H9 (cell line): ENCODE measurements around the gene ARMH1. TPM values are rescaled to one million over a fixed set of nuclear protein-coding genes. Genes with fewer than 3 reads are reported as not detected.
A peak's percentile ranks its signal among the peaks of the same experiment; 100 is the strongest.

ENCODE experiments used
- DNase-seq: peaks from one replicate; pipeline ENCODE4 v3.0.0-alpha.2; 2017
- H2AFZ ChIP-seq: one replicate; pipeline ENCODE4 v1.6.1; 2013; ENCODE audit warnings: mild to moderate bottlenecking, low read length, control low read depth, moderate library complexity
- H2AK5ac ChIP-seq: 2 replicates; pipeline ENCODE4 v1.6.1; 2013; ENCODE audit warnings: low read length, control low read depth, mixed read lengths; ENCODE audit not compliant: insufficient read length
- H2BK120ac ChIP-seq: one replicate; pipeline ENCODE4 v1.6.1; 2013; ENCODE audit warnings: low read depth, mild to moderate bottlenecking, low read length, control low read depth, inconsistent platforms; ENCODE audit not compliant: poor library complexity, severe bottlenecking
- H2BK12ac ChIP-seq: 2 replicates; pipeline ENCODE4 v1.6.1; 2013; ENCODE audit warnings: low read length, control low read depth, mixed read lengths, low read depth; ENCODE audit not compliant: insufficient read length
- H2BK15ac ChIP-seq: 2 replicates; pipeline ENCODE4 v1.6.1; 2013; ENCODE audit warnings: low read depth, low read length, control low read depth
- H2BK20ac ChIP-seq: one replicate; pipeline ENCODE4 v1.6.1; 2013; ENCODE audit warnings: low read depth, mild to moderate bottlenecking, low read length, control low read depth, inconsistent platforms; ENCODE audit not compliant: poor library complexity, severe bottlenecking
- H2BK5ac ChIP-seq: 2 replicates; pipeline ENCODE4 v1.6.1; 2013; ENCODE audit warnings: low read length, control low read depth, mixed read lengths; ENCODE audit not compliant: insufficient read length
- H3K14ac ChIP-seq: 2 replicates; pipeline ENCODE4 v1.6.1; 2013; ENCODE audit warnings: low read length, control low read depth; ENCODE audit not compliant: insufficient read depth
- H3K18ac ChIP-seq: 2 replicates; pipeline ENCODE4 v1.6.1; 2013; ENCODE audit warnings: low read depth, mild to moderate bottlenecking, mixed read lengths, low read length, control low read depth; ENCODE audit not compliant: insufficient read length
- H3K23ac ChIP-seq: 2 replicates; pipeline ENCODE4 v1.6.1; 2013; ENCODE audit warnings: low read length, control low read depth, mixed read lengths, low read depth; ENCODE audit not compliant: insufficient read length
- H3K23me2 ChIP-seq: 2 replicates; pipeline ENCODE4 v1.6.1; 2013; ENCODE audit warnings: low read depth, mild to moderate bottlenecking, mixed read lengths, low read length, control low read depth; ENCODE audit not compliant: insufficient read length, poor library complexity, severe bottlenecking
- H3K27ac ChIP-seq: 2 replicates; pipeline ENCODE4 v1.5.1; 2013; ENCODE audit warnings: low read length, control low read depth, mixed read lengths, low read depth; ENCODE audit not compliant: insufficient read length
- H3K27me3 ChIP-seq: 2 replicates; pipeline ENCODE4 v1.6.1; 2013; ENCODE audit warnings: low read length, control low read depth, inconsistent platforms; ENCODE audit not compliant: insufficient read depth
- H3K4ac ChIP-seq: 2 replicates; pipeline ENCODE4 v1.6.1; 2013; ENCODE audit warnings: low read depth, mild to moderate bottlenecking, control low read depth, inconsistent platforms, low read length, moderate library complexity
- H3K4me1 ChIP-seq: 2 replicates; pipeline ENCODE4 v1.6.1; 2013; ENCODE audit warnings: low read length, control low read depth, inconsistent platforms; ENCODE audit not compliant: insufficient read depth
- H3K4me2 ChIP-seq: 2 replicates; pipeline ENCODE4 v1.6.1; 2013; ENCODE audit warnings: low read length, control low read depth, mixed read lengths; ENCODE audit not compliant: insufficient read length, insufficient read depth
- H3K56ac ChIP-seq: 2 replicates; pipeline ENCODE4 v1.6.1; 2013; ENCODE audit warnings: low read depth, mild to moderate bottlenecking, mixed read lengths, low read length, control low read depth; ENCODE audit not compliant: insufficient read length
- H3K79me1 ChIP-seq: 2 replicates; pipeline ENCODE4 v1.6.1; 2013; ENCODE audit warnings: low read depth, mild to moderate bottlenecking, moderate library complexity, low read length, control low read depth, inconsistent platforms; ENCODE audit not compliant: insufficient read depth, poor library complexity, severe bottlenecking
- H3K79me2 ChIP-seq: 2 replicates; pipeline ENCODE4 v1.6.1; 2013; ENCODE audit warnings: low read length, control low read depth, inconsistent platforms; ENCODE audit not compliant: insufficient read depth
- H3K9ac ChIP-seq: 2 replicates; pipeline ENCODE4 v1.6.1; 2013; ENCODE audit warnings: low read length, control low read depth, mixed read lengths; ENCODE audit not compliant: insufficient read length; ENCODE audit errors: extremely low read depth
- H3K9me3 ChIP-seq: one replicate; pipeline ENCODE4 v1.6.1; 2013; ENCODE audit warnings: low read depth, low read length, inconsistent platforms; ENCODE audit not compliant: control insufficient read depth
- H3T11ph ChIP-seq: one replicate; pipeline ENCODE4 v1.6.1; 2013; ENCODE audit warnings: mild to moderate bottlenecking, low read length, control low read depth, inconsistent platforms
- H4K20me1 ChIP-seq: one replicate; pipeline ENCODE4 v1.6.1; 2013; ENCODE audit not compliant: control insufficient read depth, insufficient read length, insufficient read depth
- H4K5ac ChIP-seq: 2 replicates; pipeline ENCODE4 v1.6.1; 2013; ENCODE audit warnings: low read depth, mild to moderate bottlenecking, mixed read lengths, low read length, control low read depth; ENCODE audit not compliant: insufficient read length
- H4K8ac ChIP-seq: replicated peaks from 2 replicates; pipeline ENCODE4 v1.6.1; 2013; ENCODE audit warnings: low read length, control low read depth, mixed read lengths, low read depth; ENCODE audit not compliant: insufficient read length
- H4K91ac ChIP-seq: 2 replicates; pipeline ENCODE4 v1.6.1; 2013; ENCODE audit warnings: low read depth, mild to moderate bottlenecking, moderate library complexity, mixed read lengths, low read length, control low read depth; ENCODE audit not compliant: insufficient read length
- H3K27ac Mint-ChIP-seq, 3 experiments: 2 replicates in 2 of 3; 3 replicates in 1 of 3; pipeline ENCODE4 v1.8.0; 2020 to 2021; ENCODE audit warnings: mixed read lengths in 3 of 3, mild to moderate bottlenecking in 1 of 3, moderate library complexity in 1 of 3
- H3K27me3 Mint-ChIP-seq: 2 replicates; pipeline ENCODE4 v1.8.0; 2021; ENCODE audit warnings: low read depth, mild to moderate bottlenecking, moderate library complexity, mixed read lengths
- H3K36me3 Mint-ChIP-seq, 3 experiments: 2 replicates in 2 of 3; 3 replicates in 1 of 3; pipeline ENCODE4 v1.8.0; 2020 to 2021; ENCODE audit warnings: low read depth in 3 of 3, mixed read lengths in 3 of 3; ENCODE audit not compliant: insufficient read depth in 1 of 3
- H3K4me1 Mint-ChIP-seq, 2 experiments: 2 replicates each; pipeline ENCODE4 v1.8.0; 2020; ENCODE audit warnings: mixed read lengths in 2 of 2
- H3K4me3 Mint-ChIP-seq, 2 experiments: 2 replicates in 1 of 2; 3 replicates in 1 of 2; pipeline ENCODE4 v1.8.0; 2020 to 2021; ENCODE audit warnings: mild to moderate bottlenecking in 2 of 2, mixed read lengths in 2 of 2, moderate library complexity in 1 of 2
- H3K9me3 Mint-ChIP-seq, 2 experiments: 2 replicates in 1 of 2; 3 replicates in 1 of 2; pipeline ENCODE4 v1.8.0; 2020; ENCODE audit warnings: mild to moderate bottlenecking in 2 of 2, mixed read lengths in 2 of 2, moderate library complexity in 1 of 2
- WGBS: extraction: QIAGEN DNeasy Blood & Tissue Kit; methylation state at CpG from one replicate; pipeline ENCODE4 v1.1.7; 2013; ENCODE audit warnings: missing lambda C conversion rate, low lambda C conversion rate, mixed read lengths; ENCODE audit not compliant: insufficient read length; ENCODE audit errors: extremely low coverage; 5-methylcytosine and 5-hydroxymethylcytosine counted together
- total RNA-seq: library from RNA; stranded (reverse); gene quantifications from 2 replicates; pipeline ENCODE4 v1.2.1, GENCODE V29; 2021
- TF ChIP-seq, protein P1 (sequence below): fragments of 200-600 bp; sonication (generic); conservative IDR thresholded peaks from 3 replicates; pipeline ENCODE4 v1.8.0; 2021; ENCODE audit warnings: antibody characterized with exemption, mild to moderate bottlenecking

ARMH1 gene
- total RNA-seq, 1 experiment from 2014 or later, result 1.0 TPM

DNA sequence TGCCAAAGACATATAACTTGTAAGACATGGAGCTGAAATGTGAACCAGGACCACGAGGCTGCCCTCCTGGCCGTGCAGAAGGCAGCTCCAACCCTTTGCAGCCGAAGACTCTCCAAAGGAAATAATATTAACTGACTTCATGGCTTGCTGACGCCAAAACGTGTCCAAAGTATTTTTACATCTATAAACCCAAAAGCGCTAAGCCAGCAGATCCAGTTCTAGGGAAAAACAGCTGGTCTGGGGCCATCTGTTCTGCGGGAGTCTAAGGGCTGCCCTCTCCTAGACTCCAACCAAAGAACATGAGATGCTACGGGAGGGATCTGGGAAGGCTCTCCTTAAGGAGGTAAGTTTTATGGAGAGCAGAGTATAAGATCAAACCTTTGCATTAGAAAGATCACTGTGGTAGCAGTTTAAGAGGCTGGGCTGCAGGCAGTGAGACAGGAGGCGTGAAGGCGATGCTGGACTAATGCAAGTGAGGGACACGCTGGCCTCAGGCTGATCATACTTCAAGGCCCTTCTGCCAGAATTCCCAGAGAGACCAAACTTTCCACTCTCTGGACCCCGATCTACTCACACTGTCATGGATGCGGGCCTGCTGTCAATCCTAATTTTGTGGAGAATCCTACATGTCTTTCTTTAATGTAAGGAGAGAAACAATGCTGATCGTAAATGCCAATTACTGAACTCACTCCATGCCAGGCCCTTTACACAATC lies 1.4 kb upstream of the ARMH1 start:
- Histone ChIP-seq H2AK5ac (no peak overlapping the region), H3K14ac (no peak overlapping the region), H4K20me1 (no peaks in the 10 kb centered on the region), H4K8ac (no peak overlapping the region), H3K9ac (peak overlapping the region; percentile 41), H2BK20ac (no peak overlapping the region), H3K27me3 (no peaks in the 10 kb centered on the region), H3K4ac (no peak overlapping the region), H3K18ac (no peak overlapping the region), H2BK12ac (no peak overlapping the region), H3T11ph (no peak overlapping the region), H4K91ac (no peak overlapping the region), H4K5ac (no peak overlapping the region), H2BK120ac (no peak overlapping the region), H3K56ac (no peak overlapping the region), H3K9me3 (no peaks in the 10 kb centered on the region), H2BK15ac (no peak overlapping the region), H3K23ac (no peak overlapping the region), H3K4me1 (peaks cover 7% of the 10 kb centered on the region), H2BK5ac (no peak overlapping the region), H3K4me2 (peak overlapping the region; percentile 95), H2AFZ (no peak overlapping the region), H3K27ac (no peak overlapping the region), H3K79me1 (no peaks in the 10 kb centered on the region), H3K79me2 (no peaks in the 10 kb centered on the region), H3K23me2 (no peaks in the 10 kb centered on the region)
- H3K27ac Mint-ChIP-seq, result no peak overlapping the region; a peak in 1 of 7 replicates
- DNase-seq, result no peak
- H3K9me3 Mint-ChIP-seq, result no peaks in the 10 kb centered on the region
- H3K4me1 Mint-ChIP-seq, result peaks cover 21 to 29% of the 10 kb centered on the region in 2 experiments
- TF ChIP-seq, protein P1, sequence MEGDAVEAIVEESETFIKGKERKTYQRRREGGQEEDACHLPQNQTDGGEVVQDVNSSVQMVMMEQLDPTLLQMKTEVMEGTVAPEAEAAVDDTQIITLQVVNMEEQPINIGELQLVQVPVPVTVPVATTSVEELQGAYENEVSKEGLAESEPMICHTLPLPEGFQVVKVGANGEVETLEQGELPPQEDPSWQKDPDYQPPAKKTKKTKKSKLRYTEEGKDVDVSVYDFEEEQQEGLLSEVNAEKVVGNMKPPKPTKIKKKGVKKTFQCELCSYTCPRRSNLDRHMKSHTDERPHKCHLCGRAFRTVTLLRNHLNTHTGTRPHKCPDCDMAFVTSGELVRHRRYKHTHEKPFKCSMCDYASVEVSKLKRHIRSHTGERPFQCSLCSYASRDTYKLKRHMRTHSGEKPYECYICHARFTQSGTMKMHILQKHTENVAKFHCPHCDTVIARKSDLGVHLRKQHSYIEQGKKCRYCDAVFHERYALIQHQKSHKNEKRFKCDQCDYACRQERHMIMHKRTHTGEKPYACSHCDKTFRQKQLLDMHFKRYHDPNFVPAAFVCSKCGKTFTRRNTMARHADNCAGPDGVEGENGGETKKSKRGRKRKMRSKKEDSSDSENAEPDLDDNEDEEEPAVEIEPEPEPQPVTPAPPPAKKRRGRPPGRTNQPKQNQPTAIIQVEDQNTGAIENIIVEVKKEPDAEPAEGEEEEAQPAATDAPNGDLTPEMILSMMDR, result no peak
- peaks cover 0 to 4% (median 4%) of the 10 kb centered on the region in 3 experiments; a peak in 2 of 7 replicates for H3K36me3 Mint-ChIP-seq
- no peaks in the 10 kb centered on the region for H3K27me3 Mint-ChIP-seq
- WGBS, result no CpG with 5 or more reads among the region's 14 CpGs
- H3K4me3 Mint-ChIP-seq, result peak overlapping the region; percentile 83 to 86
